IPS-11a (cell line): ENCODE data around the gene ADAMTSL1.

Source experiments
- H3K4me3 ChIP-seq: one replicate; pipeline ENCODE4 v1.5.1; 2013; ENCODE audit warnings: low read depth, low read length, control low read depth

The ADAMTSL1 gene

DNA sequence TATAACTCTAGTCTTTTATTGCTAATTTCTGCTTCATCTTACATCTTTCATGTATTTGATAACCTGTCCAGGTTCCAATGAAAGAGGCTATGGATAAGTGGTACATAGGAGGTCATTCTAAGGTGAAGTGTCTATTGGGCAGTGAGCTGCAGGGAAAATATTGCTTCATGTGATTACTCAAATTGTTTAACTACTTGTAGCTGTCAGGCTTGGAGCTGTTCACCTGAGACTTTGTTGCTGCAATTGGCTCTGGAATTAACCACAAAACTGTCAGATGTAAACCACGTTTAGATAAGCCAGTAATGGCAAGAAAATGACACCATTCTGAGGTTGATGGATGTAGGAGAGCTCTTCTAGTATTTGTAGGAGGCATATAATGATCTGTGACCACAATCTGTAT is 26.0 kb downstream of the ADAMTSL1 start:
- no peak overlapping the region for H3K4me3 ChIP-seq

DNA sequence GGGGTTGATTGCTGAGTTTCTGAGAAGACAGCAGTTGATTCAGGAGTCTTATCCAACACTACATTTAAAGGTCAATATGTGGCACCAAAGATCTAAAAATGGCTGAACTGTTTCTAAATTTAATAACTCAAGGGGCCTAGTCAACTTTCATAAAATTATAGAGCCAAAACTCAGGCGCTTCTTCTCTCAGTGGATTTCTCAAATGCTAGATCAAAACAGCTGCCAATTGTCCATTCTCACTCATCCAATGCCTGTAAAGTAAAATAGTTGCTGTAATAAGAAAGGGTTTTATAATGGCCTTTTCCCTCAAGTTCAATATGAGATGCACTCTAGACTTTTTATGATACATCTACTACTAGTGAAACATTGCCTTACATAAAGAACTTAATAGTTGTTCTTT is 26.5 kb downstream of the ADAMTSL1 start:
- H3K4me3 ChIP-seq: no peak overlapping the region

DNA sequence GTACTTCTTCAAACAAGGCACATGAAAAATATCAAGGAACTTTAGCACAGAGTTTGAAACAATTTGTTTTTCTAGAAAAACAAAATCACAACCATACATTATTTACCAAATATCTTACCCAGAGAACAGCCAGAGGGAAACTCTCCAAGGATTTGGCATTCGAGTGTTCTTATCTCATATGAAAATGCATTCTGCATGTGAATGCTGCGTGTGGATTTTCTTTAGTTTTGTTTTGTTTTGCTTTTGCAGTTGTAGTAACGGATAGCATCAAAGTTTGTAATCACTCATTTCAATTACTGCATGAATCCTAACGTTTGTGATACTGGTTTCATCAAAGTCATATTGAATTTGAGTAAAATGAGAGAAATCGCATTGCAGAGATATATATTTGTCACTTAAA is 28.0 kb downstream of the ADAMTSL1 start:
- H3K4me3 ChIP-seq: no peak overlapping the region

DNA sequence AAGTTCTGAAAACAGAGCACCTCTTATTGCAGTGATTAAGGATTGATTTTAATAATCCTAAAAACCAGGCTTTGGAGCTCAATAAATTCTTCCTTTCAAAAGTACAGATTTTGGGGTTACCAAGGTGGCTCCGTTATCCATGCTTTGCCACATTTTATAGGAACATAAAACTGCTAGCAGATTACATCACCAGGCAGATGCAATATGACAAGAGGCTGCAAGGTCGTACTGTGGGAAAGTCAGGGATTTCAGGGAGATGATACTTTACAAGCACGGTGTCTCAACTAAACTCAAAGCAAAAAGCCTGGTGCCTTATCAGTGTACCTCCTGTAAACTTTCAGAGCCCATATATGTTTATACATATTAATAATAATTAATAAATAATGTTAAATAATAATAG is 28.6 kb downstream of the ADAMTSL1 start:
- no peak overlapping the region for H3K4me3 ChIP-seq

DNA sequence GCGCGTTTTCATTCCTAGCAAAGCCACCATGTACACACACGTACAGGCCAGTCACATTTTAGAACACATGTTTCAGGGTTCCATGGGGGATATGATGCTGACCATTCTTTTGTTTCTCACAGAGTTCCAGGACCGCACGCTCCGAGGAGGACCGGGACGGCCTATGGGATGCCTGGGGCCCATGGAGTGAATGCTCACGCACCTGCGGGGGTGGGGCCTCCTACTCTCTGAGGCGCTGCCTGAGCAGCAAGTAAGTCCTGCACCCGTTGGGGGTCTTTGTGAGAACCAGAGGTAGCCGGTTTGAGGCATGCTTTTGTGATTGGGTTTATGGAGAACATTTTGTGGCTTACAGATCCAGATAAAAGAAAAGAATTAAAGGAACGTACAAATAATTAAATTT is 30.8 kb downstream of the ADAMTSL1 start:
- no peak overlapping the region for H3K4me3 ChIP-seq

DNA sequence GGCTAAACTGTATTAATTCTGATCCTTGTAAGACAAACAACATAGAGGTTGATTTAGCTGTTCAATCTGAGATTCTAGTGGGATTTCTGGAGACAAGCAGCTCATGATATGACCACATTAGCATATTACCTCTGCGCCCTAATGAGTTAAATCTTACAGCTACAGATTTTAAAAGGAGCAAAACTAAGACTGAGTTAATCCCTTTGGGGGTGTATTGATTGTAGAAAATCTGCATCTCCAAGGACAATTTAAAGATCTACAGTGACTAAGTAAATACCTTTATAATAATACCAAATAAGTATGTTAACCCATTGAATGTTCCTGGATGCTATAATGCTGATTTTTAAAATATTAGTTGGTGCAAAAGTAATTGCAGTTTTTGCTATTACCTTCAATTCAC is 33.2 kb downstream of the ADAMTSL1 start:
- H3K4me3 ChIP-seq: no peak overlapping the region

DNA sequence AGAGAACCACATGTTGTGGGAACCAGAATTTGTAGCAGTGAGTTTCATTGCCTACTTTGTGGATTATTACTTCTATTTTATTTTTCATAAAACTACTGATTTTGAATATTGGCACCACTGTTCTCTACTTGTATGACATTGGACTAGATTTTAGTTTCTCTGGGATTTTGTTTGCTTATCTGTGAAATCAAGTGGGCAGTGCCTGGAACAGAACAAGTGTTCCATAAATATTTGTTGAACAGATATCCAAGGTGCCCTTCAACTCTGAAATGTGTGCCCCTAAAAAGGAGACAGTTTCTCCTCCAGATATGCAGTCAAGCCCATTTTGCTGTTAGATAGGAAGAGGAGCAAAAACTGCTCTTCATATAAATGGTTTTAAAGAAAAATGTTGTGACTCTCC is 42.6 kb downstream of the ADAMTSL1 start:
- no peak overlapping the region for H3K4me3 ChIP-seq

DNA sequence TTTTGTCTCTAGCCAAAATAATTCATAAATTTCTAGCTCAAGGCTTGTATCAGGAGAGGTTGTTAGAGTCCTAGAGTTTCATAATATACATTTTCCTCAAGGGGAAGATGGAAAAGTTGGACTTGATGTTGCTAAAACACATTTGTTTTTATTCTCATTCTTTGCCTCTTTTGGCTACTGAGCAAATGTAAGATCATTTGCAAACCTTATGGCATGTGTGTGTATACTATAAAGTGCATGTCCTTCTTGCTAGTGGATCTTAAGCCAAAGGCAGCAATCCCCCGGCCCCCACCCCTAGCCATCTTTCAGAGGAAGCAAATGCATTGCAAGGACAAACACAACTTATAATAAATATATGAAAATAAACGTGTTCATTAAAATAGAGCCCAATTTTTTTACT is 43.0 kb downstream of the ADAMTSL1 start:
- H3K4me3 ChIP-seq: no peak overlapping the region

DNA sequence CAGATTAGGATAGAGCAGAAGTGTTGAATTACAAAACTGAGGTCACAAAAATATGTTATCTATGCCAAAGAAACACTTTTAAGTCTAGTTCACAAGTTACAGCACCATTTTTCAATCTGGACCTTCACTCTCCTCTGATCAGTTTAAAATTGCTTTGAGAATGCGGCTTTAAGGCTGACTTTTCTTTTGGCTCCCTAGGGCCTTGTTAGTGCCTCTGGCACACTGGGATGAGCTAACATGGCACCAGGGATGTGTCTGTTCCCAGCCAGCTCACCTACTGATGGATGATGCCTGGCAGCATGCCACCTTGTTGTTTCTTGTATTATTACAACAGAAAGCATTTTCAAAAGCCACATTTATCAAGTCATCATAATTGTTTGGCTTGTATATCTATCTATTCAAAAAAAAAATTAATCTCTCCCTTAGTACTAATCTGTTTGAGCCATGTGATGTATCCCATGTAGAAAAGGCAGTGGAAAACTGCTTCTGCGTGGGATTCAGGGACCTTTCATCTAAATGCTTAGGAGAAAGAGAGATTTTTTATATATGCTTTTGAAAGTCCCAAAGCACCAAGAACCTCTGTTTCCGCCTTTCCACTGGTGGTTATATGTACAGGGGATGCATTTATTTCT is 46.6 kb downstream of the ADAMTSL1 start:
- H3K4me3 ChIP-seq: no peak overlapping the region

DNA sequence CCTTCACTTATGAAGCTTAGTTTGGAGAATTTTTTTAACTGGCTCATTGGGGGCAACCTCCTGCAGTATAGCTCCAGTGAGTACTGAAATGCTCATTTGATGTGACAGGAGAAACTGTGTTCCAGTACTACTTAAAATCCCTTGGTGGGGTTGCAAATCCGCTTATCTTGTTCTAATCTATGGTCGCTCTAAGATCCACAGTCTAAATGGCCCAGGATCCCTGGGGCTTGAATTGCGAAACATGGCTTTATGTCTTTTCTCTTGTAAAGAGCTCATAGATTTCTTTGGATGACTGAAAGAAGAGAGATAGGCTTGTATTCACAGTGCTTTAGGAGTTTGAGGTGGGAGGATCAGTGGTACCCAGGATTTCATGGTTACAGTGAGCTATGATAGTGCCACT is 52.7 kb downstream of the ADAMTSL1 start:
- H3K4me3 ChIP-seq: no peak overlapping the region

DNA sequence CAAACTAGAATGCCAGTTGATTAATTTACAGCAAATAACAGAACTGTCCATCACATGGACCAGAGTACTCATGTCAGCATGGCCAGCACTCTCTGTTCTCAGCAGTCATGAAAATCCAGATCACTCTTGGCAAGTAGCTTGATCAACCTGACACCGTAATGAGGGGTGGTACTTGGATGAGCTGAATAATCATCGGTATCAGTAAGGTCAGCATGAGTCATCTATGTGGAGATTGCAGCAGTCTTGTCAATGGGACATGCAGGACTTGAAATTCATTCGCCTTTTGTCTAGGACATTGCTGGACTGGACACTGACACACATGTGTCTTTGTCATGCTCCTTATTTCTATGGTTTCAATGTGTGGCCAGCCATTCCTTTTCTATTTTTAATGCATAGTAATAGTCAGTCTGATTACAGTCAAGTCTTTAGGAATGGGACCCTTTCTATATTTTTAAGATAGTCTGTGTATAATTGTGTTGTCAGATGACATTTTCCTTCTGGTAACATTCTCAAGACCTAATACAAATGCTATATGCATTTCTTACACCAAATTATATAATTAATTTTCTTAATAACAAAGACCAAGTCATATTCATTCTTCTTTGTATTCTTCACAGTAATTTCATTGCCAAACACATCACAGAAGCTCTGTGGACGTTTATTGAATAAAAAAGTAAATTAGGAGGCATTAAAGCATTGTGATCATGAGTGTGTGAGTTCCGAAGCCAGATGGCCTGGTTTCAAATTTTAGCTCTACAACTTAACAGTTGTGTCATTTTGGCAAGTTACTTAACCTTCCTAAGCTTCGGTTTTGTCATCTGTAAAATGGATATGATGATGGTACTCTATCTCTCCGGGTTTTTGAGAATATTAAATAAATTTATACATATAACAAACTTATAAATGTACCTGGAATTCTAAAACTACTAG is 57.4 kb downstream of the ADAMTSL1 start:
- H3K4me3 ChIP-seq: no peak overlapping the region

DNA sequence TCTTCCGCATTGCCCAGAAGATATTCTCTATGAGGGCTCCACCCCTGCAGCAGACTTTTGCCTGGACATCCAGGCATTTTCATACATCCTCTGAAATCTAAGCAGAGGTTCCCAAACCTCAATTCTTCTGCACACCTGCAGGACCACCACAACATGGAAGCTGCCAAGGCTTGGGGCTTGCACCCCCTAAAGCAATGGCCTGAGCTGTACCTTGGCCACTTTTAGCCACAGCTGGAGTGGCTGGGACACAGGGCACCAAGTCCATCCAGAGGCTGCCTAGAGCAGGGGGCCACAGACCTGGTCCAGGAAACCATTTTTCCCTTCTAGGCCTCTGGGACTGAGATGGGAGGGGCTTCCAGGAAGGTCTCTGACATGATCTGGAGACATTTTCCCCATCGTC is 60.7 kb downstream of the ADAMTSL1 start:
- H3K4me3 ChIP-seq: no peak overlapping the region

DNA sequence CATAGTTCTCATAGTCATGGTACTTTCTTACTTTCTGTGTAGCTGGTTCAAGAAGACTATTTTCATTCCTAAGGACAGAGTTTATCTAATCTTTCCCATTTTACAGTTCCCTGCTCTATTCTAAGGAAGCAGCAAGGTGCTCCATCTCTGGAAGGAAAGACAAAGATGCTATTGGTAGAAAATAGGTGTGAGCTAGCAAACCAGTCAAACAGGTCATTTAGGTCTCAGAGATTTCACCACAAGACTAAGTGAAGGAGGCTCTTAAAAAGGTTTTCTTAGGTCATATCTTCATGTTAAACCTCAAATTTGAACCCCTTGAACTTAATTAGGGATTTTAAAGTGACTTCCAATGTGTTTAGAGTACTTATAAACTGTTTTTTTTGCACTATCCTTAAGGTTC is 62.6 kb downstream of the ADAMTSL1 start:
- no peak overlapping the region for H3K4me3 ChIP-seq

DNA sequence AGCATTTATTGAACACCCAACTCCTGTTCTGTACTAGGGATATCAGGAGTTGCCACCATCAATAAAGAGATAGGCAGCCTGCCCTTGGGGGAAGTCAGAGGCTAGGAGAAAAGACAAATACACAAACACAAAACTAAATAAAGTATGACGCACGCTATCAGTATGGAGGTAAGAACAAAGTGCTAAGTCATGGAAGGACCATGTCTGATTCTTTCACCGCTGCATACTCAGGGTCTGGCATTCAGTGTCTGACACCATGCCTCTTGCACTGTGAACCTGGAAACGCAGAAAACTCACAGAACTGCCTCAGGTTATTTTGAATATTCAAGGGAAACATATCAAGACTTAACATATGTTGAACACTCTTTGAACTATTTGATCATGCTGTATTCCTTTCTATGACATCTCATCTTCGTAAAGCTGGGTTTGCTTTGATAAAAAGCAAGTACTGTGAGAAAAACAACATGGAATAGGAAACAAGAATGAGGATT is 65.3 kb downstream of the ADAMTSL1 start:
- no peak overlapping the region for H3K4me3 ChIP-seq

DNA sequence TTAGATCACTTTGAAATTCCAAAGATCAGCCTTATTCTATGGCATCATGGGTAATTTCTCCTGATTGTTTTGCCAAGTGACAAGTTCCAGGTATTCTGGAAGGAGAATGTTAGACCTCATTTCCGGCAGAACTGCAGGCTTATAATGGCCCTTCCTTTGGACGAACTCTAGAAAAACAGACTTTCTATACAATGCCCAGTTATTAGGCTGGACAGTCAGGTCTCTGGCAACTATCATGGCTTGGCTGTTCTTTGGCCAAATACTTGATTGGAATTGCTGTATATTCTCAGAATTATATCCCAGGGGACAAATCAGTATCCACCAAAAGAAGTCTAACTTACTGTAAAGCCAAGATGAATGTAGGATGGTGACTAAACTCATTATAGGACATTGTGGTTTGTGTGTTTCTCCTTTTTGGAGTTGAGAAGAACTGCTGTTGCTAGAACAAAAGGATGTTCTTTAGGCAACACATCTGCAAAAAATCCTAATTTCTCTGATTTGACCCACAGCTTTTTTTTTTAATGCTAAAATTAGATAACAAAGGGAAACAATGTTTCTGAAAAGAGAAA is 69.0 kb downstream of the ADAMTSL1 start:
- no peak overlapping the region for H3K4me3 ChIP-seq

DNA sequence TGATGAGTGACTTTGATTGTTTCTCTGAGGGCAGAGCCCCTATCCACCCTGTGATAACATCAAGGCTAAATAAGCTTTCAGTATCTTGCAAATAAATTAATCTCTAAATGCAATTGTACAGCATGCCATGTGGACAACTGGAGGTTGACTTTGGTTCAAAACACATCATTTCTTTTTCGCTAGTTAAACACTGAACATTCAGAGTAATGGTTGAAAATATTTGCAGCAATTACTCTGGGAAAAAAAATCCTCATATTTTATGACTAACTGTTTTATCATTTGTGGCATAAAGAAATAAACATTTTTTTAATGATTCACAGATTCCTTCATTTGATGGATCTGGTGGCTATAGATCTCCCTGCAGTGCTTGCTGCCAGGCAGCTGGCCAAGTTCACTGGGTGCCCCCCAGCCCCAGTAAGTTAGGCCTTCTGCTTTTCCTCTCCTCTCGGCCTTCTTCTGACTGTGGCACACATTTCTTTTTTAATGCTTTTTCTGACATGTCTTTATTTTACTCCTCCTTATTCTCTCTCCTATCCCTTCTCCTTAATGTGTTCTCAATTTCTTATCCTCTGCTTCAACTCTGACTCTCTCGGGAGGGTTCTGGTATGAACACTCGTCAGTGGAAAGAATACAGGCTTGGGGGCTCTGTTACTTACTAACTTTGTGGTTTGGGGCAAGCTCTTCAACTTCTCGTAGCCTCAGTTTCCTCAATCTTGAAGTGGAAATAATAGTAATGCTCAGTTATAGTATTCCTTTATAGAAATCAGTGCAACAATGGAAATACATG is 69.6 kb downstream of the ADAMTSL1 start:
- no peak overlapping the region for H3K4me3 ChIP-seq

DNA sequence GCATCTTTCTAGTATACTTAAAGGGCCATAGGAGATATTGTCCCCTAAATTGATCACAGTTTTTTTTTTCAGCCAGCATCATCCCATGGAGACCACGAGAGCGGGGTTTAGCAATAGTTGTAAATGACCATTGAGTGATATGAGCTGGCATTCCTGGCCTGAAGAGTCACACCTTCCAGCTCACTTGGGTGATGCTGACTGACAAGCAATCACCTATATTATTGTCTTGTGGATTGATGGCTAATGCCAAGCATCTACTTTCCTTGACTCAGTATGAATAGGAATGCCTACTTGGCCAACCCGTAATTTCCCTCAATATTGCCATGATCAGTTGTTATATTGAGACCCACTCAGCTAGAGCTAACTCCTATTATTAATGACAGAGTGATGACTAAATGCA is 70.5 kb downstream of the ADAMTSL1 start:
- no peak overlapping the region for H3K4me3 ChIP-seq

DNA sequence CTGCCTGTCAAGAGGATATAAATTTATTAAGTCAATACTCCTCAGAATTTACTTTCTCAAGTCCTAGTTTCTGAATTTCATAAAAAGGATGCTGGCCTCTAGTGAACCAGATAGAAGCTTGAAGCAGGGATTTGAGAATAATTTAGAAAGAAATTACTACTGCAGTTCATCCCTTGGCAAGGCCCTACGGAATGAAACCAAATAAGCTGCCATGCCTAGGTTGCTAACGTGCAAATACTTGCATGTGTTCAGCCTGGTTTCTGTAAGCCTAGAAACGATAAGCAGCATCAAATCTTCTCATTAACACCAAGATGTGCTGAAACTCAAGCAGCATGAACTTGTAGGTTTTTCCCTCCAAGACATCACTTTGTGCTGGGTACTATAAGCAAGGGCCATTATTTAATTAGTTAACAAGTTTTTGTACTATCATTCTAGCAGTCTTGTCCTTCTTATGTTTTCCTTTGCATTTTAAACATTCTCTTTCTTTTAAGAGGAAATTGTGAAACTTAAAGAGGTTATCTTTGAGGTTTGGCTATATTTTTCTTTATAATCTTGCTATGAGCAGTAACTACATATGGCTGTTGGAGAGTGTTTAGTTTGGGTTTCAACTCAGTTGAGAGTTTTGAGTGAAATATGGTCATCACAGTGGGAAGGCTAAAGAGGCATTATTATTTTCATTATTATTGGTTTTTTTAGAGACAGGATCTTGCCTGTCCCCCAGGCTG is 71.8 kb downstream of the ADAMTSL1 start:
- no peak overlapping the region for H3K4me3 ChIP-seq

DNA sequence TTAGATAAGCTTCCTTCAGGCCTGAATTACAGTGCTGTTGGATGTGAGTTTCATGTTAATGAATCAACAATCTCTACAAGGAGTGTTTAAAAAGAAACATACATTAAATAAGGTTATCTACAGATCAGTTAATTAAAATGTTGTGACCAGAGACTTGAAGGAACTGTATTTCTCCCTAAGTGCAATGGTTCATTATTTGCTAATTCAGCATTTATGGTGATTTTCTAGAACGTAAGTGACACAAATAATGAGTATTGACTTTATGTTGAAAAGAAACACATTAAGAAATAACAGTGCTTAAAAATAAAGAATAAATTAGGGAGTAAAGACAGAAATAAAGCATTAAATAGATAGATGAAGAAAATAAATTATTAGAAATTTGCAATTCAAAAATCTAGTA is 74.5 kb downstream of the ADAMTSL1 start:
- H3K4me3 ChIP-seq: no peak overlapping the region

DNA sequence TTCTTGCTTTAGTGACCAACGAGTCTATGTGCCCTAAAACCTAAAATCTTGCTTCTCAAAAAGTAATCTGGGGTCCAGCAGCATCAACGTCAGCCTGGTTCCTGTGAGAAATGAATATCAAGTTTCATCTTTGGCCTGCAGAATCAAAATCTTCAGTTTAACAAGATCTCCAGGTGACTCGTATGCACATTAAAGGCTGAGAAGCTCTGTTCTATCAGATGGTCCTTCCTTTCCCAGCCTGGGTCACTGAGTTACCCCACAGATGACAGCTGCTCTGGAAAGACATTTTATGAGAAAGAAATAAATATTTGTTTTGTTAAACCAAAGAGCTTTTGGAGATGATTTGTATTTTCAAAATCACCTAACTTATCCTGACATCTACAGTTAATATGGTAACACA is 75.8 kb downstream of the ADAMTSL1 start:
- H3K4me3 ChIP-seq: no peak overlapping the region

DNA sequence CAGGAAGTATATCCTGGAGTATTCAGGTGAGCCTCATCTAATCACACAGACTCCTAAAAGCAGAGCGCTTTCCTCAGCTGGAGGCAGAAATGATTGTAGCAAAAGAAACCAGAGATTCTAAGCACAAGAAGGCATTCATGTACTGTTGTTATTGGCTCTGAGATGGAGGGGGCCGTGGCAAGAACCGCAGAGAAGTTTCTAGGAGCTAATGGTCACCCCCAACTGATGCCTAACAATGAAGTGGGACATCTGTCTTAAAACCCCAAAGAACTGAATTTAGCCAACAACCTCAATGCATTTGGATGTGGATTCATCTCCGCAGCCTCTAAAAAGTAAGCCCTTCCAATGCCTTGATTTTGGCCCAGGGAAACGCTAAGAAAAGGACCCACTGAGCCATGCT is 76.3 kb downstream of the ADAMTSL1 start:
- no peak overlapping the region for H3K4me3 ChIP-seq
